DOHH2 (cell line): ENCODE data around the gene INHBC.
"Not testable (repeated sequence)": the region's sequence is repeated elsewhere in the genome, so short reads cannot be mapped to it uniquely, and the experiment has no call there.

ENCODE experiments used
- H3F3A ChIP-seq: fragments of 200-600 bp; sonication (generic), shearing (Covaris generic); 2 replicates; pipeline ENCODE4 v1.6.0; 2016; ENCODE audit warnings: antibody characterized with exemption, mild to moderate bottlenecking; ENCODE audit not compliant: control insufficient read depth, insufficient read depth
- H3K27ac ChIP-seq: fragments of 200-600 bp; sonication (generic); 2 replicates; pipeline ENCODE4 v1.5.1; 2014; ENCODE audit warnings: low read depth, mild to moderate bottlenecking, low read length, moderate library complexity
- H3K27me3 ChIP-seq: fragments of 200-600 bp; sonication (generic); 2 replicates; pipeline ENCODE4 v1.6.1; 2014; ENCODE audit warnings: mild to moderate bottlenecking, low read length, mixed read lengths; ENCODE audit not compliant: control insufficient read depth
- H3K36me3 ChIP-seq: fragments of 200-600 bp; sonication (generic); 2 replicates; pipeline ENCODE4 v1.6.1; 2014; ENCODE audit warnings: mild to moderate bottlenecking, low read length, moderate library complexity, mixed read lengths; ENCODE audit not compliant: control insufficient read depth
- H3K4me1 ChIP-seq: fragments of 200-600 bp; sonication (generic); 2 replicates; pipeline ENCODE4 v1.6.1; 2014; ENCODE audit warnings: mild to moderate bottlenecking, low read length, mixed read lengths; ENCODE audit not compliant: control insufficient read depth
- H3K4me2 ChIP-seq: fragments of 200-600 bp; sonication (generic); 2 replicates; pipeline ENCODE4 v1.6.0; 2014; ENCODE audit warnings: mild to moderate bottlenecking, low read length, moderate library complexity
- H3K4me3 ChIP-seq: fragments of 200-600 bp; sonication (generic); 2 replicates; pipeline ENCODE4 v1.5.1; 2014; ENCODE audit warnings: mild to moderate bottlenecking, low read length, mixed read lengths
- H3K79me2 ChIP-seq: fragments of 200-600 bp; sonication (generic); 2 replicates; pipeline ENCODE4 v1.6.1; 2014; ENCODE audit warnings: mild to moderate bottlenecking, low read length, mixed read lengths; ENCODE audit not compliant: control insufficient read depth
- H3K9me2 ChIP-seq: fragments of 200-600 bp; sonication (generic); replicated peaks from 2 replicates; pipeline ENCODE4 v1.6.1; 2014; ENCODE audit warnings: mild to moderate bottlenecking, low read length, mixed read lengths; ENCODE audit not compliant: control insufficient read depth
- H3K9me3 ChIP-seq: fragments of 200-600 bp; sonication (generic); 2 replicates; pipeline ENCODE4 v1.6.1; 2014; ENCODE audit warnings: antibody characterized with exemption, low read length, mixed read lengths; ENCODE audit not compliant: control insufficient read depth, insufficient read depth
- H4K20me1 ChIP-seq: fragments of 200-600 bp; sonication (generic); 2 replicates; pipeline ENCODE4 v1.6.0; 2014; ENCODE audit warnings: low read depth, mild to moderate bottlenecking, antibody characterized with exemption, low read length, moderate library complexity; ENCODE audit not compliant: control insufficient read depth, insufficient read depth
- CTCF ChIP-seq: fragments of 200-600 bp; sonication (generic); IDR thresholded peaks from one replicate; pipeline ENCODE4 v1.5.1; 2014; ENCODE audit warnings: antibody characterized with exemption, mild to moderate bottlenecking, low read depth, low read length; ENCODE audit not compliant: poor library complexity, severe bottlenecking
- EZH2phosphoT487 ChIP-seq: fragments of 200-600 bp; sonication (generic); IDR thresholded peaks from 2 replicates; pipeline ENCODE4 v1.6.1; 2017; ENCODE audit warnings: borderline replicate concordance, mild to moderate bottlenecking, antibody characterized with exemption, low read length, moderate library complexity, mixed read lengths

Gene INHBC

GRCh38 chr12:57404966-57405640, 29.5 kb upstream of the INHBC start:
- Histone ChIP-seq H4K20me1 (no peaks in the 10 kb centered on the region), H3K4me1 (no peaks in the 10 kb centered on the region), H3K4me2 (no peak overlapping the region), H3K36me3 (no peaks in the 10 kb centered on the region), H3K27ac (no peak overlapping the region), H3K9me3 (no peaks in the 10 kb centered on the region), H3K27me3 (no peaks in the 10 kb centered on the region), H3K9me2 (no peaks in the 10 kb centered on the region), H3K4me3 (no peak overlapping the region), H3K79me2 (peaks cover 40% of the 10 kb centered on the region), H3F3A (0 out of 2 replicates have a peak, but pooled peaks cover 4% of the 10 kb centered on the region)
- TF ChIP-seq CTCF (no peak), EZH2phosphoT487 (no peak)

- no peak overlapping the region for H3K4me2 ChIP-seq
- no peaks in the 10 kb centered on the region for H3K27me3 ChIP-seq
- H3K27ac ChIP-seq = no peak overlapping the region
- no peaks in the 10 kb centered on the region for H3K9me2 ChIP-seq
- peaks cover 75% of the 10 kb centered on the region for H3K79me2 ChIP-seq
- H3F3A ChIP-seq = 0 out of 2 replicates have a peak, but pooled peaks cover 4% of the 10 kb centered on the region
- H3K4me1 ChIP-seq = peaks cover 6% of the 10 kb centered on the region
- H3K36me3 ChIP-seq = no peaks in the 10 kb centered on the region
- no peaks in the 10 kb centered on the region for H4K20me1 ChIP-seq
- H3K4me3 ChIP-seq = no peak overlapping the region
- H3K9me3 ChIP-seq = no peaks in the 10 kb centered on the region
- no peak for TF ChIP-seq EZH2phosphoT487
- no peak for TF ChIP-seq CTCF
Observed at GRCh38 chr12:57410534-57410933, 24.1 kb upstream of the INHBC start.

GRCh38 chr12:57414160-57414559, 20.4 kb upstream of the INHBC start:
- peaks cover 24% of the 10 kb centered on the region for H3K4me1 ChIP-seq
- not testable (repeated sequence) for H3K9me2 ChIP-seq, H3K9me3 ChIP-seq, H3K4me2 ChIP-seq, H3K4me3 ChIP-seq, H4K20me1 ChIP-seq, H3K27me3 ChIP-seq, H3F3A ChIP-seq, H3K36me3 ChIP-seq, H3K27ac ChIP-seq
- H3K79me2 ChIP-seq = peaks cover 87% of the 10 kb centered on the region

- no peak overlapping the region for H3K4me3 ChIP-seq
- H3K36me3 ChIP-seq = peaks cover 5% of the 10 kb centered on the region; the same call in 1 of the 2 replicates
- no peaks in the 10 kb centered on the region for H3K9me2 ChIP-seq
- TF ChIP-seq EZH2phosphoT487 (no peak), CTCF (no peak)
- H3K4me1 ChIP-seq = peaks cover 24% of the 10 kb centered on the region
- no peaks in the 10 kb centered on the region for H3F3A ChIP-seq
- peak overlapping the region; percentile 20; the same call in 1 of the 2 replicates for H3K4me2 ChIP-seq
- peaks cover 90% of the 10 kb centered on the region for H3K79me2 ChIP-seq
- no peaks in the 10 kb centered on the region for H3K9me3 ChIP-seq
- no peaks in the 10 kb centered on the region for H3K27me3 ChIP-seq
- no peaks in the 10 kb centered on the region; the same call in 1 of the 2 replicates for H4K20me1 ChIP-seq
- H3K27ac ChIP-seq = no peak overlapping the region
Observed at GRCh38 chr12:57415088-57415487, 19.5 kb upstream of the INHBC start.
